GM23338 (cell line): Measurements from ENCODE around the gene SLC22A4. TPM values are rescaled to one million over a fixed set of nuclear protein-coding genes. Genes with fewer than 3 reads are reported as not detected.

Experiments
- ATAC-seq: fragments of 200-7000 bp; cut with Tn5 transposase; 3 replicates; pipeline ENCODE4 v1.9.1; 2020
- DNase-seq: peaks from one replicate; pipeline ENCODE4 v3.0.0-alpha.2; 2015; ENCODE audit warnings: low spot score
- H2AFZ ChIP-seq: fragments of 200-600 bp; sonication (generic); 2 replicates; pipeline ENCODE4 v1.8.0; 2016; ENCODE audit warnings: antibody characterized with exemption, mild to moderate bottlenecking, moderate library complexity
- H3F3A ChIP-seq: fragments of 200-600 bp; sonication (generic); replicated peaks from 2 replicates; pipeline ENCODE4 v1.8.0; 2017; ENCODE audit warnings: antibody characterized with exemption, mixed run types, low read depth
- H3K27ac ChIP-seq: fragments of 200-600 bp; sonication (generic); 2 replicates; pipeline ENCODE4 v1.6.1; 2016; ENCODE audit warnings: low read depth
- H3K27me3 ChIP-seq: fragments of 200-600 bp; sonication (generic); 2 replicates; pipeline ENCODE4 v1.8.0; 2016; ENCODE audit warnings: mild to moderate bottlenecking, mixed run types, moderate library complexity; ENCODE audit not compliant: insufficient read depth
- H3K36me3 ChIP-seq: fragments of 200-600 bp; sonication (generic); 2 replicates; pipeline ENCODE4 v1.8.0; 2016; ENCODE audit warnings: mild to moderate bottlenecking; ENCODE audit not compliant: insufficient read depth
- H3K4me1 ChIP-seq: fragments of 200-600 bp; sonication (generic); 2 replicates; pipeline ENCODE4 v1.8.0; 2016; ENCODE audit warnings: mild to moderate bottlenecking, moderate library complexity; ENCODE audit not compliant: insufficient read depth
- H3K4me2 ChIP-seq: fragments of 200-600 bp; sonication (generic); 2 replicates; pipeline ENCODE4 v1.7.1; 2017; ENCODE audit warnings: mixed run types
- H3K4me3 ChIP-seq: fragments of 200-600 bp; sonication (generic); 2 replicates; pipeline ENCODE4 v1.6.1; 2016; ENCODE audit warnings: mixed run types
- H3K79me2 ChIP-seq: fragments of 200-600 bp; sonication (generic); replicated peaks from 2 replicates; pipeline ENCODE4 v1.8.0; 2017; ENCODE audit warnings: mild to moderate bottlenecking; ENCODE audit not compliant: insufficient read depth
- H3K9me2 ChIP-seq: fragments of 200-600 bp; sonication (generic); 2 replicates; pipeline ENCODE4 v1.8.0; 2017; ENCODE audit not compliant: insufficient read depth
- H4K20me1 ChIP-seq: fragments of 200-600 bp; sonication (generic); replicated peaks from 2 replicates; pipeline ENCODE4 v1.8.0; 2017; ENCODE audit warnings: mild to moderate bottlenecking; ENCODE audit not compliant: insufficient read depth
- H3K27ac Mint-ChIP-seq: 2 replicates; pipeline ENCODE4 v1.8.0; 2020; ENCODE audit warnings: inconsistent platforms, mild to moderate bottlenecking, moderate library complexity, mixed read lengths
- H3K27me3 Mint-ChIP-seq: 3 replicates; pipeline ENCODE4 v1.8.0; 2022; ENCODE audit warnings: low read depth, mild to moderate bottlenecking, moderate library complexity, mixed read lengths, inconsistent platforms; ENCODE audit not compliant: insufficient read depth, poor library complexity
- H3K36me3 Mint-ChIP-seq: 3 replicates; pipeline ENCODE4 v1.8.0; 2021; ENCODE audit warnings: low read depth, mild to moderate bottlenecking, inconsistent platforms, moderate library complexity, mixed read lengths
- H3K4me1 Mint-ChIP-seq: 3 replicates; pipeline ENCODE4 v1.8.0; 2020; ENCODE audit warnings: mild to moderate bottlenecking, inconsistent platforms, mixed read lengths
- H3K4me3 Mint-ChIP-seq: 3 replicates; pipeline ENCODE4 v1.8.0; 2021; ENCODE audit warnings: moderate library complexity, mild to moderate bottlenecking, inconsistent platforms, mixed read lengths
- H3K9me3 Mint-ChIP-seq: 3 replicates; pipeline ENCODE4 v1.8.0; 2020; ENCODE audit warnings: moderate library complexity, mild to moderate bottlenecking, inconsistent platforms, mixed read lengths
- EZH2 ChIP-seq: fragments of 200-600 bp; sonication (generic); IDR thresholded peaks from one replicate; pipeline ENCODE4 v1.8.0; 2017; ENCODE audit warnings: antibody characterized with exemption, mild to moderate bottlenecking, low read depth; ENCODE audit not compliant: unreplicated experiment
- STAT1 ChIP-seq: IDR thresholded peaks from one replicate; pipeline ENCODE4 v1.6.1; 2016; ENCODE audit warnings: antibody characterized with exemption; ENCODE audit not compliant: unreplicated experiment
- polyA plus RNA-seq: library from polyadenylated mRNA; unstranded; fragments of >200 nt; fragmentation: Nextera tagmentation; extraction: Ambion mirVana; gene quantifications from 2 replicates; pipeline ENCODE4 v1.2.1, GENCODE V29; 2016
- total RNA-seq: library from RNA; depleted of rRNA; stranded (reverse); fragments of >200 nt; shearing (Covaris generic); gene quantifications from 2 replicates; pipeline ENCODE4 v1.2.3, GENCODE V29; 2014
- TF ChIP-seq, protein P1 (sequence below): IDR thresholded peaks from 2 replicates; pipeline ENCODE4 v1.6.1; 2016; ENCODE audit warnings: antibody characterized with exemption
- TF ChIP-seq, protein P2 (sequence below): fragments of 250-450 bp; sonication (Bioruptor Pico); IDR thresholded peaks from 2 replicates; pipeline ENCODE4 v1.5.0; 2020; ENCODE audit warnings: mild to moderate bottlenecking, moderate library complexity
- TF ChIP-seq, protein P3 (sequence below), 2 experiments: fragments of 200-600 bp in 1 of 2; sonication (generic) in 1 of 2; conservative IDR thresholded peaks; 2 replicates each; pipeline versions ENCODE4 v1.5.1 to v1.6.1; 2016 to 2017; ENCODE audit warnings: antibody characterized with exemption in 2 of 2, low read depth in 2 of 2, mild to moderate bottlenecking in 2 of 2, moderate library complexity in 1 of 2
- TF ChIP-seq, protein P4 (sequence below): IDR thresholded peaks from one replicate; pipeline ENCODE4 v1.6.1; 2018; ENCODE audit warnings: antibody characterized with exemption; ENCODE audit not compliant: unreplicated experiment

Gene SLC22A4
- total and polyA plus RNA-seq, 2 experiments from 2014 or later: 0.28 to 0.40 TPM

DNA sequence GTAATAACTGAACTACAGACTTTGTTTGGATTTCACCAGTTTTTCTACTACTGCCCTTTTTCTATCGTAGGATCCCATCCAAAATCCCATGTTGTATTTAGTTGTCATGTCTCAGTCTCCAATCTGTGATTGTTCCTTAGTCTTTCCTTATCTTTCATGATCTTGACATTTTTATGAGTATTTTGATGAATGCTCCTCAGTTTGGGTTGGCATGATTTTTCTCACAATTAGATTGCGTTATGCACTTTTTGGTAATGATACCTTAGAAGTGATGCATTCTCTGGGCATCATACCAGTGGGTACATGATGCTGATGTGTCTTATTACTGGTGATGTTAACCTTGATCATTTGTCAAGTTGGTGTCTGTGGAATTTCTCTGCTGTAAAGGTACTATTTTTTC, 5.7 kb downstream of the SLC22A4 start (continued):
- TF ChIP-seq, protein P1, sequence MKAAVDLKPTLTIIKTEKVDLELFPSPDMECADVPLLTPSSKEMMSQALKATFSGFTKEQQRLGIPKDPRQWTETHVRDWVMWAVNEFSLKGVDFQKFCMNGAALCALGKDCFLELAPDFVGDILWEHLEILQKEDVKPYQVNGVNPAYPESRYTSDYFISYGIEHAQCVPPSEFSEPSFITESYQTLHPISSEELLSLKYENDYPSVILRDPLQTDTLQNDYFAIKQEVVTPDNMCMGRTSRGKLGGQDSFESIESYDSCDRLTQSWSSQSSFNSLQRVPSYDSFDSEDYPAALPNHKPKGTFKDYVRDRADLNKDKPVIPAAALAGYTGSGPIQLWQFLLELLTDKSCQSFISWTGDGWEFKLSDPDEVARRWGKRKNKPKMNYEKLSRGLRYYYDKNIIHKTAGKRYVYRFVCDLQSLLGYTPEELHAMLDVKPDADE: no peak
- TF ChIP-seq, protein P2, sequence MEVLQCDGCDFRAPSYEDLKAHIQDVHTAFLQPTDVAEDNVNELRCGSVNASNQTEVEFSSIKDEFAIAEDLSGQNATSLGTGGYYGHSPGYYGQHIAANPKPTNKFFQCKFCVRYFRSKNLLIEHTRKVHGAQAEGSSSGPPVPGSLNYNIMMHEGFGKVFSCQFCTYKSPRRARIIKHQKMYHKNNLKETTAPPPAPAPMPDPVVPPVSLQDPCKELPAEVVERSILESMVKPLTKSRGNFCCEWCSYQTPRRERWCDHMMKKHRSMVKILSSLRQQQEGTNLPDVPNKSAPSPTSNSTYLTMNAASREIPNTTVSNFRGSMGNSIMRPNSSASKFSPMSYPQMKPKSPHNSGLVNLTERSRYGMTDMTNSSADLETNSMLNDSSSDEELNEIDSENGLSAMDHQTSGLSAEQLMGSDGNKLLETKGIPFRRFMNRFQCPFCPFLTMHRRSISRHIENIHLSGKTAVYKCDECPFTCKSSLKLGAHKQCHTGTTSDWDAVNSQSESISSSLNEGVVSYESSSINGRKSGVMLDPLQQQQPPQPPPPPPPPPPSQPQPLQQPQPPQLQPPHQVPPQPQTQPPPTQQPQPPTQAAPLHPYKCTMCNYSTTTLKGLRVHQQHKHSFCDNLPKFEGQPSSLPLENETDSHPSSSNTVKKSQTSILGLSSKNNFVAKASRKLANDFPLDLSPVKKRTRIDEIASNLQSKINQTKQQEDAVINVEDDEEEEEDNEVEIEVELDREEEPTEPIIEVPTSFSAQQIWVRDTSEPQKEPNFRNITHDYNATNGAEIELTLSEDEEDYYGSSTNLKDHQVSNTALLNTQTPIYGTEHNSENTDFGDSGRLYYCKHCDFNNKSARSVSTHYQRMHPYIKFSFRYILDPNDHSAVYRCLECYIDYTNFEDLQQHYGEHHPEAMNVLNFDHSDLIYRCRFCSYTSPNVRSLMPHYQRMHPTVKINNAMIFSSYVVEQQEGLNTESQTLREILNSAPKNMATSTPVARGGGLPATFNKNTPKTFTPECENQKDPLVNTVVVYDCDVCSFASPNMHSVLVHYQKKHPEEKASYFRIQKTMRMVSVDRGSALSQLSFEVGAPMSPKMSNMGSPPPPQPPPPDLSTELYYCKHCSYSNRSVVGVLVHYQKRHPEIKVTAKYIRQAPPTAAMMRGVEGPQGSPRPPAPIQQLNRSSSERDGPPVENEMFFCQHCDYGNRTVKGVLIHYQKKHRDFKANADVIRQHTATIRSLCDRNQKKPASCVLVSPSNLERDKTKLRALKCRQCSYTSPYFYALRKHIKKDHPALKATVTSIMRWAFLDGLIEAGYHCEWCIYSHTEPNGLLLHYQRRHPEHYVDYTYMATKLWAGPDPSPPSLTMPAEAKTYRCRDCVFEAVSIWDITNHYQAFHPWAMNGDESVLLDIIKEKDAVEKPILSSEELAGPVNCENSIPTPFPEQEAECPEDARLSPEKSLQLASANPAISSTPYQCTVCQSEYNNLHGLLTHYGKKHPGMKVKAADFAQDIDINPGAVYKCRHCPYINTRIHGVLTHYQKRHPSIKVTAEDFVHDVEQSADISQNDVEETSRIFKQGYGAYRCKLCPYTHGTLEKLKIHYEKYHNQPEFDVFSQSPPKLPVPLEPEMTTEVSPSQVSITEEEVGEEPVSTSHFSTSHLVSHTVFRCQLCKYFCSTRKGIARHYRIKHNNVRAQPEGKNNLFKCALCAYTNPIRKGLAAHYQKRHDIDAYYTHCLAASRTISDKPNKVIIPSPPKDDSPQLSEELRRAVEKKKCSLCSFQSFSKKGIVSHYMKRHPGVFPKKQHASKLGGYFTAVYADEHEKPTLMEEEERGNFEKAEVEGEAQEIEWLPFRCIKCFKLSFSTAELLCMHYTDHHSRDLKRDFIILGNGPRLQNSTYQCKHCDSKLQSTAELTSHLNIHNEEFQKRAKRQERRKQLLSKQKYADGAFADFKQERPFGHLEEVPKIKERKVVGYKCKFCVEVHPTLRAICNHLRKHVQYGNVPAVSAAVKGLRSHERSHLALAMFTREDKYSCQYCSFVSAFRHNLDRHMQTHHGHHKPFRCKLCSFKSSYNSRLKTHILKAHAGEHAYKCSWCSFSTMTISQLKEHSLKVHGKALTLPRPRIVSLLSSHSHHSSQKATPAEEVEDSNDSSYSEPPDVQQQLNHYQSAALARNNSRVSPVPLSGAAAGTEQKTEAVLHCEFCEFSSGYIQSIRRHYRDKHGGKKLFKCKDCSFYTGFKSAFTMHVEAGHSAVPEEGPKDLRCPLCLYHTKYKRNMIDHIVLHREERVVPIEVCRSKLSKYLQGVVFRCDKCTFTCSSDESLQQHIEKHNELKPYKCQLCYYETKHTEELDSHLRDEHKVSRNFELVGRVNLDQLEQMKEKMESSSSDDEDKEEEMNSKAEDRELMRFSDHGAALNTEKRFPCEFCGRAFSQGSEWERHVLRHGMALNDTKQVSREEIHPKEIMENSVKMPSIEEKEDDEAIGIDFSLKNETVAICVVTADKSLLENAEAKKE (CRISPR knock-in tag): no peak

DNA sequence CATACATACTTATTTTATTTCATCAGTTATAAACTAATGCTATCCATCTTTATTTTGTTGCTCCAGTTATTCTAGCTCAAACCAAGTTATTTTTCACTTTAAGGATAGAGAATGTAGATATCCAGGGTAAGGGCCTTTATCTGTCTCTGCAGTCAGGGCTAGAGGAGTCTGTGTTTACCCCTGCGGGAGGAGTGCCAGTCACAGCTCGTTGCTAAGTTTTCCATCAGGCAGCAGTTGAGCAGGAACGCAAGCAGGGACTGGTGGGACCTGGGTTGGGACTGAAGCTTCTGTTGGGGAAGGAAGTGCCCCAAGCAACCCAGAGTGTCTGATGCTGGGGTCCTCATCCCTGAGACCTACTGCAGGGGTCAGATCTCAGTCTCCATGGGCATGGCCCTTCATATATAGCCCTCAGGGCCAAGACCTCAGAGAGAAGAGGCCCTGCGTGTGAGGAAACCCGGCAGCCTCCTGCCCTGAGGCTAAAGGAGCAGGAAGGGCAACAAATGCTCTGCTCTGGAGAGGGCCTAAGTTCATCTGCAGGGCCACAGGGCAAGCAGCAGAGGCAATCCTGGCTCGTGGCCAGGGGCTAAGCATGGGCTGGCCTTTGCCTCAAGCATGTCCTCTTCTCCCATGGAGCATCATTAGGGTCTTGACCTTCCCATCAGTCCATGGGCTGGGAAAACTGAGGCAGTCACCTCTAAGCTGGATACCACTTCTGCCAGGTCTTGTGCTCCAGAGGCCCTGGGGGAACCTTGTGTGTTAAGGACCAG, 6.6 kb downstream of the SLC22A4 start:
- no peak overlapping the region for H3K4me2 ChIP-seq
- no peak overlapping the region for H3K27ac Mint-ChIP-seq
- H3K27ac ChIP-seq: no peak overlapping the region
- DNase-seq: no peak
- no peaks in the 10 kb centered on the region for H3K79me2 ChIP-seq
- no peaks in the 10 kb centered on the region for H3K4me1 ChIP-seq
- H3F3A ChIP-seq: no peaks in the 10 kb centered on the region
- no peak overlapping the region for H3K4me3 ChIP-seq
- ATAC-seq: no peak
- no peaks in the 10 kb centered on the region for H3K36me3 Mint-ChIP-seq
- no peaks in the 10 kb centered on the region; the same call in 1 of the 2 replicates for H3K9me2 ChIP-seq
- H2AFZ ChIP-seq: no peak overlapping the region
- no peaks in the 10 kb centered on the region for H4K20me1 ChIP-seq
- no peaks in the 10 kb centered on the region for H3K9me3 Mint-ChIP-seq
- H3K27me3 ChIP-seq: peaks cover 8% of the 10 kb centered on the region
- no peak overlapping the region for H3K4me3 Mint-ChIP-seq
- no peaks in the 10 kb centered on the region for H3K36me3 ChIP-seq
- peaks cover 9% of the 10 kb centered on the region for H3K27me3 Mint-ChIP-seq
- H3K4me1 Mint-ChIP-seq: peaks cover 7% of the 10 kb centered on the region; the same call in 2 of the 3 replicates
- TF ChIP-seq STAT1 (no peak), EZH2 (no peak)
- TF ChIP-seq, protein P3, sequence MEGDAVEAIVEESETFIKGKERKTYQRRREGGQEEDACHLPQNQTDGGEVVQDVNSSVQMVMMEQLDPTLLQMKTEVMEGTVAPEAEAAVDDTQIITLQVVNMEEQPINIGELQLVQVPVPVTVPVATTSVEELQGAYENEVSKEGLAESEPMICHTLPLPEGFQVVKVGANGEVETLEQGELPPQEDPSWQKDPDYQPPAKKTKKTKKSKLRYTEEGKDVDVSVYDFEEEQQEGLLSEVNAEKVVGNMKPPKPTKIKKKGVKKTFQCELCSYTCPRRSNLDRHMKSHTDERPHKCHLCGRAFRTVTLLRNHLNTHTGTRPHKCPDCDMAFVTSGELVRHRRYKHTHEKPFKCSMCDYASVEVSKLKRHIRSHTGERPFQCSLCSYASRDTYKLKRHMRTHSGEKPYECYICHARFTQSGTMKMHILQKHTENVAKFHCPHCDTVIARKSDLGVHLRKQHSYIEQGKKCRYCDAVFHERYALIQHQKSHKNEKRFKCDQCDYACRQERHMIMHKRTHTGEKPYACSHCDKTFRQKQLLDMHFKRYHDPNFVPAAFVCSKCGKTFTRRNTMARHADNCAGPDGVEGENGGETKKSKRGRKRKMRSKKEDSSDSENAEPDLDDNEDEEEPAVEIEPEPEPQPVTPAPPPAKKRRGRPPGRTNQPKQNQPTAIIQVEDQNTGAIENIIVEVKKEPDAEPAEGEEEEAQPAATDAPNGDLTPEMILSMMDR (conservative IDR thresholded peaks at IDR 0.05; ENCODE audit: low read depth in 2 of 2): no peak
- TF ChIP-seq, protein P4, sequence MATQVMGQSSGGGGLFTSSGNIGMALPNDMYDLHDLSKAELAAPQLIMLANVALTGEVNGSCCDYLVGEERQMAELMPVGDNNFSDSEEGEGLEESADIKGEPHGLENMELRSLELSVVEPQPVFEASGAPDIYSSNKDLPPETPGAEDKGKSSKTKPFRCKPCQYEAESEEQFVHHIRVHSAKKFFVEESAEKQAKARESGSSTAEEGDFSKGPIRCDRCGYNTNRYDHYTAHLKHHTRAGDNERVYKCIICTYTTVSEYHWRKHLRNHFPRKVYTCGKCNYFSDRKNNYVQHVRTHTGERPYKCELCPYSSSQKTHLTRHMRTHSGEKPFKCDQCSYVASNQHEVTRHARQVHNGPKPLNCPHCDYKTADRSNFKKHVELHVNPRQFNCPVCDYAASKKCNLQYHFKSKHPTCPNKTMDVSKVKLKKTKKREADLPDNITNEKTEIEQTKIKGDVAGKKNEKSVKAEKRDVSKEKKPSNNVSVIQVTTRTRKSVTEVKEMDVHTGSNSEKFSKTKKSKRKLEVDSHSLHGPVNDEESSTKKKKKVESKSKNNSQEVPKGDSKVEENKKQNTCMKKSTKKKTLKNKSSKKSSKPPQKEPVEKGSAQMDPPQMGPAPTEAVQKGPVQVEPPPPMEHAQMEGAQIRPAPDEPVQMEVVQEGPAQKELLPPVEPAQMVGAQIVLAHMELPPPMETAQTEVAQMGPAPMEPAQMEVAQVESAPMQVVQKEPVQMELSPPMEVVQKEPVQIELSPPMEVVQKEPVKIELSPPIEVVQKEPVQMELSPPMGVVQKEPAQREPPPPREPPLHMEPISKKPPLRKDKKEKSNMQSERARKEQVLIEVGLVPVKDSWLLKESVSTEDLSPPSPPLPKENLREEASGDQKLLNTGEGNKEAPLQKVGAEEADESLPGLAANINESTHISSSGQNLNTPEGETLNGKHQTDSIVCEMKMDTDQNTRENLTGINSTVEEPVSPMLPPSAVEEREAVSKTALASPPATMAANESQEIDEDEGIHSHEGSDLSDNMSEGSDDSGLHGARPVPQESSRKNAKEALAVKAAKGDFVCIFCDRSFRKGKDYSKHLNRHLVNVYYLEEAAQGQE: no peak
